IPS DF 4.7 (cell line): Measurements from ENCODE around the gene SLC2A14.
"Not testable (repeated sequence)": the region's sequence is repeated elsewhere in the genome, so short reads cannot be mapped to it uniquely, and the experiment has no call there.

Experiments used
- DNase-seq: peaks from one replicate; pipeline ENCODE4 v3.0.0-alpha.2; 2013; ENCODE audit warnings: low spot score; ENCODE audit errors: extremely low read depth

SLC2A14 gene

DNA sequence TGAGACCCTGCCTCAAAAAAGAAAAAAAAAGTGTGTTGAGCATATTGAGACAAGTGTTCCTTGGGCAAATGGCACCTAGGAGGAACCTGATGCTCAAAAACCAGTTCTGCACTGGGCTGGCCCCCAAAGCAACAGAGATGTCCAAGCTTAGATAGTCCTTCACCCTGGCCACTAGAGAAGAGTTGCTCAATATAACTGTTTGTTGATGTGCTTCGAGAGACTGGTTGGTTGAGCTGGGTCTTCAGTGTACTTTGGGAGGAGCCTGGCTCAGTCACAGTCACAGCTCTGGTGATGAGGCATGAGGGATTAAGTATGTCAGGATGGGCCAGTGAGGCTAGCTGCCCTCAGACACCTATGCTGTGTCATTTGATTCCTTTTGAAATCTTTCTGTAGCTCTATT is 38.0 kb downstream of the SLC2A14 start:
- DNase-seq = no peak

DNA sequence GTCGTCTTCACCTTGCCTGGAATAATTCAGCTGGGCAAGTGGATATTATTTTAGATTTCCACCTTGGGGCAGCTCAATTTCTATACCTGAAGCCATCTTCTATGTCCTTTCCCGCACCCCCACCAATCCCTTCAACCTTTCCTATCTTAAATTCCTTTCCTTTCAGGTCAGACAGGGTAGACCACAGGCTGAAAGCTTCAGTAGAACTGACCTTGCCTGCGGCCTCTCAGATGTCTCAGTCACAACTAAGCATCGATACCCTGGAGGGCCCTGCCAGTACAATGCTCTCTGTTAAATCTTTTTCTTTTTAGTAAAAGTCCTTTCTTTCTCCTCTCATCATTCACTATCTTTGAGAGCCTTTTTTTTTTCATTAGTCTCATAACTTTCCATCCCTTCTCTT is 38.9 kb downstream of the SLC2A14 start:
- no peak for DNase-seq

DNA sequence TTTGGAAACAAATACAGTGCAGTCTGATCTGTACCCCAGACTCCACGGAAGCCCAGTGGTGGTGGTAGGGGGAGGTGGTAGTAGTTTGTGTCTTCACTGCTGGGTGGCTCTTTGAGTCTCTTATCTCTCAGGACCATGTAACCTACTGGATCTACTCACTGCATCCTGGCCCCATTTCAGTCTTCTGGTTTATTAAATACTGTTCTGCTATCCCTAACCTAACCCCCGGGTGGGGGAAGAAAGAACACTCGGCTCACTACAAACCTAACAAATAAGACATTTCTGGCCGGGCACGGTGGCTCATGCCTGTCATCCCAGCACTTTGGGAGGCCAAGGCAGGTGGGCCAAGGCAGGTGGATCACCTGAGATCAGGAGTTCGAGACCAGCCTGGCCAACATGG is 39.5 kb downstream of the SLC2A14 start:
- DNase-seq = not testable (repeated sequence)

DNA sequence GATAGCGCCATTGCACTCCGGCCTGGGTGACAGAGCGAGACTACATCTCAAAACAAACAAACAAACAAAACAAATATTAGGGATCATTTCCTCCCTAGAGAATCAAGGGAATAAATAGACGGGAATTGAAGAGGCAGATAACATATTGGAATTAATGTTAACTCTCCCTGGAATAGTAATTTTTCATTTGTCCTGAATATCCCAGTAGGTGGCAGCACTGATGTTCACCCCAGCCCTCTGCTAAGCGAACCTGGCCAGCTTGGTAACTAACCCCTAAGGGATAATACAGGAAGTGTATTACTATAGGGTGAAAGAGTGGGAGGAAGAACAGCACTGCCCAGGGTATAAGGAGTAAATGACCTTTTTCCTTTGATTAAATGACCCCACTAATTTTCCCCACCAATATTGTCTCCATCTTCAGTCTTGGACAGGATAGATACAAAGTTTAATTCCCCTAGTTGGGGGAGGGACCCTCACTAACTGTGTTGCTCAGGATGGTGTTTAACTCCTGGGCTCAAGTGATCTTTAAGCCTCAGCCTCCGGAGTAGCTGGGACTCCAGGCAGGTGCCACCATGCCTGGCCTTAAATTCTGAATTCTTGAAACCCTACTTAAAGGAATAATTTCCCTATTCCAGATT is 40.5 kb downstream of the SLC2A14 start:
- DNase-seq = peak; percentile 58

DNA sequence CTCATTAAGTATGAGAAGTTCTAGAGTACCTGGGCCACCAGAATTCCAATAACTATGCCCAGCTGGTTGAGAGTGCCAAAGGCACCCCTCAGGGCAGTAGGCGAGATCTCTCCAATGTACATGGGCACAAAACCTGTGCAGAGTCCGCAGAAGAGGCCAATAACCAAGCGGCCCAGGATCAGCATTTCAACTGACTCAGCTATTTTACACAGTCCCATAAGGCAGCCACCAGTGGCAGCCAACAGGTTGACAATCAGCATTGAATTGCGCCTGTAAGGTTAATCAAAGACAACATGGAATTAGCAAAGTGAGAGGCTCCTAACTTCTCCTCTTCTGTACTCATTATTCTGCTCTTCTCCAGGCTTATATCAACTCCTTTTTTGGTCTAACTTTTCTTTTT is 43.0 kb downstream of the SLC2A14 start:
- not testable (repeated sequence) for DNase-seq

DNA sequence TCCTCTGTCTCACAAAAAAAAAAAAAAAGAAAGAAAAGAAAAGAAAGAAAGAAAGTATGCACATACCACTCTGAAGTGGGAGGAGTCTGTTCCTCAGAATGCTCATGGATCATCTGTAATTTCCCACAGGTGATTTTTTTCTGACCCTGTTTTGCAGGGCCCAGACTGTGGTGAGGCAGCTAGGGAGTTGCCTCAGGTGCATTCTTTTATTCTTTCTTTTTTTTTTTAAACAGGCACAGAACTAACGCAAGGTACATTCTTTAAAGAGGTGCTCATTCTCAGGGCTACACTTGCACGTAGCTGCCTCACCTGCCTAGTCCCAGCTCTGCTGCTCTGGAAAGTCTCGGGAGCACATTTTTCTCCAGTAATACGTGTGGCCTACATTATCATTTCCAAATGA is 47.0 kb downstream of the SLC2A14 start:
- DNase-seq = not testable (repeated sequence)

DNA sequence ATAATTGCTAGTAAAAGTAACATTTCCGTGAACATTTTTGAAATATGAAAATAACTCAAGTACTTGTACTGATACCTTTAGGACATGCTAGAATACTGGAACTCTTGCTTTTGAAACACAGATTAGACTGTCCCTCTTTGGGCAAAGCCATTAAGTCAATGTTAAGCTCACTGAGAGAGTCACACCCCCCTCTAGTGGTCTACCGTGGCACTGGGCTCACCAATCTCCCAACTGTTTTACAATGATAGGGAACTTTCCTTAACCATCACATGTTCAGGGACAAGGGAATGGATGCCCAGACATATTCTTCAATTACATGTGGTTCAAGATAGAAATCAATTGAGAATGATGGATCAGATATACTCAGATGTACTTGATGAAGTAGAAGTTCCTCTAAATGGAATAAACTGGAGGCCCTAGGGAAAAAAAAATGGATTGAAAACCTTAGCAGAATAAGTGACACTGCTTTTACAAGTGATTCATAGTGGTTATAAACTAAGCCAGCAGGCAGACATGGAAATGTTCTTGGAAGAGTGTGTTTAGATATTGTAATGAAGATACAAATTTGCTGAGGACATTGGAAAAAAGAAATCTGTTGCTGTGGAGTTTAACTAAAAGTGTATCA is 65.7 kb downstream of the SLC2A14 start:
- peak; percentile 83 for DNase-seq

DNA sequence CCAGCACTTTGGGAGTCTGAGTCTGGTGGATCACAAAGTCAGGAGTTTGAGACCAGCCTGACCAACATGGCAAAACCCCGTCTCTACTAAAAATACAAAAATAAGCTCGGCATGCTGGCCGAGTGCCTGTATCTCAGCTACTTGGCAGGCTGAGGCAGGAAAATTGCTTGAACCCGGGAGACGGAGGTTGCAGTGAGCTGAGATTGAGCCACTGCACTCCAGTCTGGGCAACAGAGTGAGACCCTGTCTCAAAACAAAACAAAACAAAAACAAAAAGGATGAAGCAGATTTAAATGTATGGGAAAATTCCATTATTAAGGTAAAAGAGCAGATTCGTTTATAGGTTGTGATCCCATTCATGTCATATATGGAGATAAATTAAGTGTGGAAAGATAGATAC is 66.4 kb downstream of the SLC2A14 start:
- DNase-seq = not testable (repeated sequence)

DNA sequence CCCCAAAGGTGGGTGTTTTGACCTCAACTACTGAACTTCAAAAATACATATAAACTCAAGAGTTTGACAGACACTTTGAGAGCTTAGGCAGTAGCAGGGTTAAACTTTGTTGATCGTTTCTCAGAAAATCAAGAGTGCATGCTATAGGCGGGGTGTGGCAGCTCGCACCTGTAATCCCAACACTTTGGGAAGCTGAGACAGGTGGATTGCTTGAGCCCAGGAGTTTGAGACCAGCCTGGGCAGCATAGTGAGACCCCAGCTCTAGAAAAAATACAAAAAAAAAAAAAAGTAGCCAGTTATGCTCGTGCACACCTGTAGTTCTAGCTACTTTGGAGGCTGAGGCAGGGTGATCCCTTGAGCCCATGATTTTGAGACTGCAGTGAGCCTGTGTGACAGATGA is 71.3 kb downstream of the SLC2A14 start:
- no peak for DNase-seq

DNA sequence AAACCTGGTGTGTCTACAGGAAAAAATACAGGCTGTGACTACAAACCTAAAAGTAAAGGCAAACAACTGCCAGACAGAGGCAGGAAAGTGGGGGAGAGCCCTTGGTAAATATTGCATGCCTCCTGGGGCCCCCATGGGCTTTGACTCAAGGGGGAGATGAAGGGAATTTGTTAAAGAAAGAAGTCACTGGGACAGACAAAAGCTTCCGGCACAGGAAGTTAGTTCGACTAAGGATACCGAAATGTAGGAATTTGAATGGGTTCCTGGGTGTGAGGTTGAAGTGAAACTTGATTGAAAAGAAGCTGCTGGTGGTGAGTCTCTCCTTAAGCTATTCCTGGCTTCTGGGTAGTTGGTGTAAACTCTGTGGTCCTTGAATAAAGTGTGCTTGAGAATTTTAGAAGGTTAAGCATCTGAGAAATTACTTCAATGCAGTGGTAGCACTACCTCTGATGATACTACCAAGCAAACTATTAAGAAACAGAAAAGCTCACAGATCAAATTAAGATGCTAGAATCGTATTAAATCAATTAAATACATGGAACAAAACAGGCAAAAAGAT is 73.9 kb downstream of the SLC2A14 start:
- DNase-seq = not testable (repeated sequence)

DNA sequence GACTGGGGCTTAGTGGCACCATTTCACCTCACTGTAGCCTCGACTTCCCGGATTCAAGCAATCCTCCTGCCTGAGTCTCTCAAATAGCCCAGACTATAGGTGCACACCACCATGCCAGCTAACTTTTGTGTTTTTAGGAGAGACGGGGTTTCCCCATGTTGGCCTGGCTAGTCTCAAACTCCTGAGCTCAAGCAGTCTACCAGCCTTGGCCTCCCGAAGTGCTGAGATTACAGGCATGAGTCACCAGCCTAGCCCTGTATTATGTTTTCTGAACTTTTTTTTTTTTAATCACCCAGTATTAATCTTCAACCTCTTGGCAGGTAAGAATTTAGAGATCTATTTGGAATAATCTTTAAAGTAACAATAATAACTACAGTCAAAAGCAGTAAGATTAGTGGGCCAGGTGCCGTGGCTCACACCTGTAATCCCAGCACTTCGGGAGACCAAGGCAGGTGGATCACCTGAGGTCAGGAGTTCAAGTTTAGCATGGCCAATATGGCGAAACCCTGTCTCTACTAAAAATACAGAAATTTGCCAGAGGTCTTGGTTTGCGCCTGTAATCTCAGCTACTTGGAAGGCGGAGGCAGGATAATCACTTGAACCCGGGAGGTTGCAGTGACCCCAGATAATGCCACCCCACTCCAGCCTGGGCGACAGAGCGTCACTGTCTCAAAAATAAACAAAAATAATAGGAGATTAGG is 74.9 kb downstream of the SLC2A14 start:
- no peak for DNase-seq

DNA sequence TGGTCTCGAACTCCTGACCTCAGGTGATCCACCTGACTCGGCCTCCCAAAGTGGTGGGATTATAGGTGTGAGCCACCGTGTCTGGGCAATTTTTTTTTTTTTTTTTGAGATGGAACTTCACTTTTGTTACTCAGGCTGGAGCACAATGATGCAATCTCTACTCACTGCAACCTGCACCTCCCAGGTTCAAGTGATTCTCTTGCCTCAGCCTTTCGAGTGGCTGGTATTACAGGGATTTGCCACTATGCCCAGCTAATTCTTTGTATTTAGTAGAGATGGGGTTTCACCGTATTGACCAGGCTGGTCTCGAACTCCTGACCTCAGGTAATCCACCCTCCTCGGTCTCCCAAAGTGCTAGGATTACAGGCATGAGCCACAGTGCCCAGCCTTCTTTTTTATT is 75.4 kb downstream of the SLC2A14 start:
- not testable (repeated sequence) for DNase-seq

DNA sequence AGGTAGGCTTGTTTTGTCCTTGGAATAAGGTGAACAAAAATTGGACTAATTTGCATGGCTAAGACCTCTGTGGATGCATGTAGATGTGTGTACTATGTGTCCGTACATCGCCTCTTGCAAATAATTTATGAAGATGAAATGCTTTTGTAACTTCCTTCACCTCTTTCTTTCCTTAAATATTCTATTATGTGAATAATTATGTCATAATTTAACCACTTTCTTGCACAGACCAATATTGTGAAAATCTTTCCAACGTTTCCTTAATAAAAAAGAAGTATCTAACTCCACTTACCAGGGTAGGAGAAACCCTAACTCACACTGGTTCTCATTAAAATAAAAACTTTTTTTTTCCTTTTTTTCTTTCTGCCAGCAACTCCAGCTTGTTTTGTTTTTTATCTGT is 79.5 kb downstream of the SLC2A14 start:
- DNase-seq = no peak

DNA sequence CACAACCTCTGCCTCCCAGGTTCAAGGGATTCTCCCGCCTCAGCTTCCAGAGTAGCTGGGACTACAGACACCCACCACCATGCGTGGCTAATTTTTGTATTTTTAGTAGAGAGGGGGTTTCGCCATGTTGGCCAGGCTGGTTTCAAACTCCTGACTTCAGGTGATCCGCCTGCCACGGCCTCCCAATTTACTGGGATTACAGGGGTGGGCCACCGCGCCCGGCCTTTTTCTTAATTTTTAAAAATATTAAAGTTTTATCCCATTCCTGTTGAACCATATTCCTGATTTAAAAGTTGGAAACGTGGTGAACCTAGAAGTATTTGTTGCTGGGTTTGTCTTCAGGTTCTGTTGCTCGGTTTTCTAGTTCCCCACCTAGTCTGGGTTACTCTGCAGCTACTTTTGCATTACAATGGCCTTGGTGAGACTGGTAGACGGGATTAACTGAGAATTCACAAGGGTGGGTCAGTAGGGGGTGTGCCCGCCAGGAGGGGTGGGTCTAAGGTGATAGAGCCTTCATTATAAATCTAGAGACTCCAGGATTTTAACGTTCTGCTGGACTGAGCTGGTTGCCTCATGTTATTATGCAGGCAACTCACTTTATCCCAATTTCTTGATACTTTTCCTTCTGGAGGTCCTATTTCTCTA is 83.7 kb downstream of the SLC2A14 start, which contains the start of gene NANOG:
TSS of gene NANOG (plus strand) at position 519 of the 645 bp plus-strand sequence. CDS start 213 bp downstream, outside the sequence.
- DNase-seq = not testable (repeated sequence)

DNA sequence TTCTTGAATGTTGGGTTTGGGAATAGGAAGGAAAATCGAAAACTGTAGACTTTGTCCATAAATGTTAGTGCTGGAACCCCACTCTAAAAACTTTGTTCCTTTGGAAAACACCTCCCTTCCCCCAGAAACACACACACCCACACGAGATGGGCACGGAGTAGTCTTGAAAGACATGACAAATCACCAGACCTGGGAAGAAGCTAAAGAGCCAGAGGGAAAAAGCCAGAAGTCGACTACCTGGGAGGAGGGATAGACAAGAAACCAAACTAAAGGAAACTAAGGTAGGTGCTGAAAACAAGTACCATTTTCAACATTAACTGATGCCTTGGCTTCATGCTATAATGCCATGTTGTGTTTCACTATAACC is 84.4 kb downstream of the SLC2A14 start:
- DNase-seq = no peak

DNA sequence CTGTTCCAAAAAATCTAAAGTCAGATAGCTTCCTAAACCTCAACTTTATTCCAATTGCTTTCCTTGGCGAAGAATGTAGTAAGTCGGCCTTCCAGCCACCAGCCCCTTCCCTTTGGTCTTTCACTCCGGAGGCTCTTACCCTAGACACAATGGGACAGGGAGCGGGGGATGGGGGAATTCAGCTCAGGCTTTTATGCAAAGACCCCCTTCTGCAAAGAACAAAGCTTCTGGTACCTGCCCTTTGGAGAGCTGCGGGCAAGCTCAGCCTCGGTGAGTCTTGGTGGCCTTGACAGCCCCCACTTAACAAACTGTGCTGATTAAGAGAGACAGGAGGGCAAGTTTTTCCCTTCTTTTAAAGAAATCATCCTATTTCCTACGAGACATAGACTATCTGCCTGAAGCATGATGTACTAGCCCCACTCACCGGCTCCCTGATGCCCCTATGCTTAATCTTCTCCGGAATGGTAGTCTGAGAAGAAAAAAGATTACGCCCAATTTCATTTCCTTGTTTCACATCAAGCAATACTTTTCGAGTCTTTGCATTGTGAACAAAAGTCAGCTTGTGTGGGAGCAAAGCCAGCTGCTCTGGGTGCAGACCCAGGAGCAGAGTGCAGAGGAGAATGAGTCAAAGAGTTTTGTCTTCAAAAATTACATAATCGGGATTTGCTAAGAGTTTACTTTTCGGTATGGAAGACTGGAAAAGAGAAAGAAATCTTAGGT is 85.0 kb downstream of the SLC2A14 start:
- DNase-seq = no peak

DNA sequence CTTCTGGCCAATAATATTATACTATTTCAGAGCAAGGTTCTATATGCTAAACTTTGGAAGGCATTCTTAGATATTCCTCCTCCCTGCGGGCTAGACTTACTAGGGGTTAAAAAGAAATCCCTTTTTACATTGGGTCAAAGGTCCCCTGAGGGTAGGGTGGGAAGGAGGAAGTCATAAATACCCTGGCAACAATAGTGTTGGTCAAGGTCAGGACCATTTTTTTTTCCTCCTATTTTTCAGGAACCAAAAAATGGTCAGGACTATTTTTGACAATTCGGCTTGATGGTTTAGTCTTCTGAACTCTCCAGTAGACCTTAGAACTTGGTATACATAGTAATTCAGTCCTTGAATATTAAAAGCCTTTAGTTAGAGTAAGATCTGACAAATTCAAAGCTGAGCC is 88.0 kb downstream of the SLC2A14 start:
- DNase-seq = no peak

DNA sequence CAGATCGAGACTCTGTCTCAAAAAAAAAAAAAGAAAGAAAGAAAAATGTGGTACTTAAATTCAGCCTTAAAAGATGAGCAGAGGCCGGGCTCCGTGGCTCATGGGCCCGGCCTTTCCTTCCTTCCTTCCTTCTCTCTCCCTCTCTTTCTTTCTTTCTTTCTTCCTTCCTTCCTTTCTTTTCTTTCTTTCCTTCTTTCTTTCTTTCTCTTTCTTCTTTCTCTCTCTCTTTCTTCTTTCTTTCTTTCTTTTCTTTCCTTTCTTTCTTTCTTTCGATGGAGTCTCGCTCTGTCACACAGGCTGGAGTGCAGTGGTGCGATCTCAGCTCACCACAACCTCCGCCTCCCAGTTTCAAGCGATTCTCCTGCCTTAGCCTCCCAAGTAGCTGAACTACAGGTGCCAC is 89.3 kb downstream of the SLC2A14 start:
- DNase-seq = not testable (repeated sequence)

DNA sequence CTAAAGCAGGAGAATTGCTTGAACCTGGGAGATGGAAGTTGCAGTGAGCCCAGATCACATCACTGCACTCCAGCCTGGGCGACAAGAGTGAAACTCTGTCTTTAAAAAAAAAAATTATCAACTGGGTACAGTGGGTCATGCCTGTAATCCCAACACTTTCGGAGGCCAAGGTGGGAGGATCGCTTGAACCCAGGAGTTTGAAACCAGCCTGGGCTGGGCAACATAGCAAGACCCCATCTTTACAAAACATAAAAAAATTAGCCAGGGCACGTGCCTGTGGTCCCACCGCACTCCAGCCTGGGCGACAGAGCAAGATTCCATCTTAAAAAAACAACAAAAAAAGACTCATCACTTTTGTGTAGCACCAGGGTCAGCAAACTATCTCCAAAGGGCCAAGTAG is 90.7 kb downstream of the SLC2A14 start:
- no peak for DNase-seq

DNA sequence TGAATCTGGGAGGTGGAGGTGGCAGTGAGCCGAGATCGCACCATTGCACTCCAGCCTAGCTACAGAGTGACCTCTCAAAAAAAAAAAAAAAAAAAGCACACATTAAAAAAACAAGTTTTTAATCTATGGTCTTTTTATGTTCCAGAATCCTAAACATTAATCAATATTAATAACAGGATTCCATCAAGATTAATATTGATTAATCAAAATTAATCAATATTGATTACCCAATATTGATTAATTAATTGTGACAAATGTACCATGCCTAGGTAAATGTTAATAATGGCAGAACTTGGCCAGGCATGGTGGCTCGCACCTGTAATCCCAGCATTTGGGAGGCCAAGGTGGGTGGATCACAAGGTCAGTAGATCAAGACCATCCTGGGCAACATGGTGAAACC is 91.4 kb downstream of the SLC2A14 start:
- DNase-seq = no peak

DNA sequence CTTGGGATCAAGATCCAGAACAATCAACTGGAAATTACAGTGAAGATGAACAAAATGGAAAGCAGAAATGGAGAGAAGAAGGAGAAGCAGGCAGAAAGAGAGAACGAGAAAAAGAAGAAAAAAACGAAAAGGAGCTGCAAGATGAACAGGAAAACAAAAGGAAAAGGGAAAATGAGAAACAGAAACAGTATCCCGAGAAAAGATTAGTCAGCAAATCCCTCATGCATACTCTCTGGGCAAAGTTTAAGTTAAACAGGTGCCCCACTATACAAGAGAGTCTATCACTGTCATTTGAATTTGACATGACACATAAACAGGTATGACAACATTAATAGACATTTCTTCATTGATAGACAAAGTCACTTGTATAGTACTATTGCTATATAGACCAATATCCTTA is 102.7 kb downstream of the SLC2A14 start:
- DNase-seq = no peak
